ENCODE data around the gene PDS5A.

- TF ChIP-seq POLR2A (IDR thresholded peaks at IDR 0.05) (no peak), CTCF (IDR thresholded peaks at IDR 0.05) (no peak)
These were observed 64.2 kb downstream of the PDS5A start for GRCh38 chr4:39913471-39913870.
